Measurements from ENCODE around the gene TAF13.
A peak's percentile ranks its signal among the peaks of the same experiment; 100 is the strongest.
"Not testable (repeated sequence)": the region's sequence is repeated elsewhere in the genome, so short reads cannot be mapped to it uniquely, and the experiment has no call there.

The TAF13 gene

DNA sequence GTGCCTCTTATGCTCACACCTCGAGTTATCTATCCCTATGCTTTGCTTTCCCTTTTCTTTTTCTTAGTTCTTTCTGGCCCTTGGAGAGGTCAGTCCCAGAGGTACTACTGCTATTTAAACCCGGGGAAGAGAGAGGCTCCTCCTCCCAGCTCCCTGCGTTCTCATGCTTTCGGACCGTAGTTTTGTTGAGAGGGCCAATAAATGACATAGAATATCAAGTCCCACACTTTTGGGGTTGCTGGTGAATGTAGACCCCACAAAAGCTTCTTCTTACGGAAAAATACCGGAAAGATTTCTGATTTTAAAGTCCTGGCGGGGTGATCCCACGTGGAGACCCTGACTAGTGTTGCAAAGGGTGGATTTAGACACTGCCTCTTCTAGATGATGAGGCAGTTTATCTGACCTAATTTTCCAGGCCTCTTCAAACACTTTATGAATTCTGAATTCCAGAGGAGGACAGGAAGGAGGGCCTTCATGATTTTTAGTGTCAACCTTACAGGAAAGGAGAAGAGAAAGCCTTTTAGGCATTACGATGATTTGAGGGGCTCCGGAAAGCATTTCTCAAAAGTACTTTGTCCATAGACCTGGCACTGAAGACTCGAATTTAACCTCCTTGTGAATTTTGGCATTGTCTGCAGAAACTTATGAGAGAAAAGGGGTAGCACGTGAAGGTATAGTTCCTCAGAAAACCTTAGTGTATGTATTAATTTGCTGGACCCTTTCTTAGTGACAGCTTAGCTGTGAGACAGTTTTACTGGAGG lies 15.5 kb upstream of the TAF13 start:
- DNase-seq = no peak

DNA sequence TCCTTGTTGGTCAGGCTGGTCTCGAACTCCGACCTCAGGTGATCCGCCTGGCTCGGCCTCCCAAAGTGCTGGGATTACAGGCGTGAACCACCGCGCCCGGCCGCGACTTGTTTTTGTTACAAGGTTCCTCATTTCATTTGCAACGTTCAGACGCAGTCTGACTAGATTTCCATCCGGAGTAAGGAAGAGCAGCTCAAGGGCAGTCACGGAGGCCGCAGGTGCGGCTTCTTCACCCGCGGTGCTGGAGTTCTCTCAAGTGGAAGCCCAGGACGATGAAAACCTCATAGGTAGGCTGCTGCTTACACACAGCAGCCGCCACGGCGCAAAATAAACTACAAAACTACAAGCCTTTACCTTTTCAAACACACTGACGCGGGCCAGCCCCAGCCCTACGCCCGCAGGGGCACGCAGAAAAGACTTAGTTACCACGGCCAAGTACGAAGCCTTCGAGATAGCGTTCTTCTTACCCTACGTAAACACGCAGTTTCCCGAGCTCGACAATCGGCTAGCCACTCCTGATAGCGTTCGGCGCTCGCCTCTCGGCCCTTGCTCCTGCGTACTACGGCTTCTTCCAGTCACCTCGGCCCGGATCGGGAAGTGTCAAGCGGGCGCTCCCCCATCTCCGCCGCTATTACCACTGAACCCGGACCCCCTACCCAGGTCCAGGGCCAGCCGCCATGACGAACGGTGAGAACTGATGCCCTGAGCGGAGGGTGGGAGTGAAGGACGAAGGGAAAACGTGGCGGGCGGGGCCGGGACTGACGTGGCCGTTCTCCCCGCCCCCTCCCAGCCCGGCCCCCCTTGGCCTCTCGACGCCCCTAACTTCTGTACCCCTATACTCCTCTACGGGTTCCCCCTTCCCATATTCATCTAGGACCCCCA lies 14.6 kb upstream of the TAF13 start, which contains the start of gene TMEM167B:
TMEM167B (plus strand) TSS at position 569 of the 882 bp plus-strand sequence; CDS start at position 678, 109 bp downstream.
- DNase-seq = peak; percentile 55

DNA sequence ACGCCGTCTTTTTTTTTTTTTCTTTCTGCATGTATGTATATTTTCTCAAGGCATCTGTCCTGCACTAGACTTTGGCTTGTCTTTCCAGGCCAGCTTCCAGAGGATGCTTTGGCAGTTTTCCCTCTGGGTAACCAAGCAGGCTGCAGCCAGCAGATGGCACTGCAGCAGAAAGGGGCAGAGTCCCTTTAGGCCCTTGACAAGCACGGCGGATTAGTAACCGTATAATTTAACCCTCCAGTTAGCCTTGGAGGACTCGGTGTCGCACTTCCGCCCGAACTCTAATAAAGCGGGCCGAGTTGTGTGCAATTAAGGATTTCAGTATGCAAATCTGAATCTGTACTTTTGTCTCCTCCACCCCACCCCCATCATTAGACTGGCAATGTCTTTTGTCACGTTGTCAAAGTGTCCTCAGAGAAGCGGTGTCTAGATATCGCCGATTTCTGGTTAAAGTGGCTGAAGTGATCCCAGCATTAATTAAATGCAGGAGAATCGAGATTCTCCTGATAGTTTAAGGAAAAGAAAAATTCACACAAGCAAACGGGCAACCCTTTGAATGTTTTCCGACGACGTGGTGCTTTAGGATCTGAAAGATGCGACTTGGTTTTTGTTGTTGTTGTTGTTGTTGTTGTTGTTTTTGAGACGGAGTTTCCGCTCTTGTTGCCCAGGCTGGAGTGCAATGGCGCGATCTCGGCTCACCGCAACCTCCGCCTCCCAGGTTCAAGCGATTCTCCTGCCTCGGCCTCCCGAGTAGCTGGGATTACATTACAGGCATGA lies 13.6 kb upstream of the TAF13 start:
- peak; percentile 35 for DNase-seq

DNA sequence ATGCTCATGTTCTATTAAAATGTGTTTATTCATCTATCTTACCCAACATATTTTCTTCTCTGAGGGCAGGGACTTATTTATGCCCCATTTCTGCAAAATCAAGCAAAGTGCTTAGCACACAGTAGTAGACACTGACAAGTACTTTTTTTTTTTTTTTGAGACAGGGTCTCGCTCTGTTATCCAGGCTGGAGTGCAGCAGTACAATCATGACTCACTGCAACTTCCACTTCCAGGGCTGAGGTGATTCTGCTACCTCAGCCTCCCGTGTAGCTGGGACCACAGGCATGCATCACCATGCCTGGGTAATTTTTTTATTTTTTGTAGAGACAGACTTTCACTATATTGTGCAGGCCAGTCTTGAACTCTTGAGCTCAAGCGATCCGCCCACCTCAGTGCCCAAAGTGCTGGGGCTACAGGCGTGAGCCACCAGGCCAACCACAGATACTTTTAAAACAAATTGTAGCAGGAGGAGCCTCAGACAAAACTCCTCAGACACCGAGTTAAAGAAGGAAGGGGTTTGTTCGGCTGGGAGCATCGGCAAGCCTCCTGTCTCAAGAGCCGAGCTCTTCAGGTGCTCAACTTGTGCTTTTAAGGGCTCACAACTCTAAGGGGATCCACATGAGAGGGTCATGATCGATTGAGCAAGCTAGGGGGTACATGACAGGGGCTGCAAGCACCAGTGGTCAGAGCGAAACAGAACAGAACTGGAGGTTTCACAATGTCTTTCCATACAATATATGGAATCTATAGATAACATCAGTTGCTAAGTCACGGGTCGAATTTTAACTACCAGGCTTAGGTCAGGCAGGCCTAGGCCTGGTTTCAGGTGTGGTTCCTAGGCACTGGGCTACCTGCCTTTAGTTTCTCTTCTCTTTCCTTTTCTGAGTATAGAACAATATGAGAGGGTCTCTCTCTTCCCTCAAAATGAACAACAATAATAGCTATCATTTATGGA lies 9.0 kb upstream of the TAF13 start:
- DNase-seq = no peak

DNA sequence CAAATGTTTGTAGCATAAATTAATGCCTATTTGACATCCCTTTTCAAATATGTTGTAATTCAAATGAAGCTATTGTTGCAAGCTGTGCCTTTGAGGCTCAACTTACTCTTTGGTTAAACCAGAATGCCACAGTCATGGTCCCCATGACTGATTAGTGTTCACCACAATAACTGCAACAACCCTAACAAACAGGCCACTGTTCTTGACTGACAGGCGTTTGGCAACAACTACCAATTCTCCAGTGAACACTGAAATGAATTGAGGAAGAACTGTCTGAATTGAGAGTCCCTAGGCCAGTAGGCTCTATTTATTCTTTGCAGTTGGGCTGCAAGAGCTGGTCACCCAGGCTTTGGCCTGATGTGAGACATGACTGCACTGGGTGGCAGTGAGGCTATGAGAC lies 8.1 kb upstream of the TAF13 start:
- no peak for DNase-seq

DNA sequence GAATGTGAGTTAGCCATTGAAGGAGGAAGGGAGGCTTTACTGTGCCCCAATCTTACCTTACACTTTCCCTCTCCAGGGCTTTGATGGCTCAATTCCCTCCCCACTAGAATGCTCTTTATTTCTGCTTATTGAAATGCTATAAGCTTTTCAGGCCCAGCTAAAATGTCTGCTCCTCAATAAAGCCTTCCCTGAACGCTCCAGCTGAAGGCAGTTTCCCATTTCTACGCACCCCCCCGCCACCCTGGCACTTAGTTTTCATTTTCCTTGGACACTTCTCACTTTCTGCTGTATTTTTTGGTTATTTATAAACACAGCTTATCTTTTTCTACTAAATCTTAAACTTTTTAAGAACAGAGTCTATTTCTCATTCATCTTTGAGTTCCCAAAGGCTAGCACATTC lies 7.7 kb upstream of the TAF13 start:
- no peak for DNase-seq

DNA sequence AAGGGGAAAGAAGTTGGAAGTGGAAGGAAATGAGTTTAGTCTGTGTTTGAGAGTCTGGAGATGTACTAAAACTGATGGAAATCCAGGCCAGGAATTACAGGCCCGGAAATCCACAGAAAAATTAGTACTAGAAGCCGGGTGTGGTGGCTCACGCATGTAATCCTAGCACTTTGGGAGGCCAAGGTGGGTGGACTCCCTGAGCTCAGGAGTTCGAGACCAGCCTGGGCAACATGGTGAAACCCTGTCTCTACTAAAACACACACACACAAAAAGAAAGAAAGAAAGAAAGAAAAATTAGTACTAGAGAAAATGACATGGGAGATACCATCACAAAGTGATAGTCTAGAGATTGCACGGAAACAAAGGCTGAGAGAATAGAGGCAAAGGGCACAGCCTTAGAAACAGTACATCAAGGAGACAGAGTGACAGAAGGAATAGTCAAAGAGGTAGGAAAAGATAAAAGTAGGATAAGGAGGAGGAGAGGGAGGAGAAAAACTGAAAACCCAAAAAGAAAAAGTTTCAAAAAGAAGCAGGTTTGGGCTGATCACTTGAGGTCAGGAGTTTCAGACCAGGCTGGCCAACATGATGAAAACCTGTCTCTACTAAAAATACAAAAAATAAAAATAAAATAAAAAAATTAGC lies 4.8 kb upstream of the TAF13 start:
- no peak for DNase-seq

DNA sequence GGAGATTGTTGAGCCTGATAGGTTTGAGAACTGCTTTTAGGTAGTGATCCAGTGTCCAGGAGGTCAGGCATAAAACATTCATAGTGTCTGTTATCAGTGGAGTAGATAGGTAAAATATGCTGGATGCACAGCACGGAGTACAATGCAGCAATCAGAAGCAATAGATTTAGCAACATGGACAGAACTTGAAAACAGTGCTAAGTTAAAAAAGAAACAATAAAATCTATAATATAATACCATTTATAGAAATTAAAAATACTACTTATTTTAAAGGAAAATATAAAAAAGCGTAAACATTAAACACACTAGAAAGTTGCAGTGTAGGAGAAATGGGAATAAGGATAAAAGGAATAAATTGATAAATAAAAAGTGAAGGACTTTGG lies 3.4 kb upstream of the TAF13 start:
- DNase-seq = no peak

DNA sequence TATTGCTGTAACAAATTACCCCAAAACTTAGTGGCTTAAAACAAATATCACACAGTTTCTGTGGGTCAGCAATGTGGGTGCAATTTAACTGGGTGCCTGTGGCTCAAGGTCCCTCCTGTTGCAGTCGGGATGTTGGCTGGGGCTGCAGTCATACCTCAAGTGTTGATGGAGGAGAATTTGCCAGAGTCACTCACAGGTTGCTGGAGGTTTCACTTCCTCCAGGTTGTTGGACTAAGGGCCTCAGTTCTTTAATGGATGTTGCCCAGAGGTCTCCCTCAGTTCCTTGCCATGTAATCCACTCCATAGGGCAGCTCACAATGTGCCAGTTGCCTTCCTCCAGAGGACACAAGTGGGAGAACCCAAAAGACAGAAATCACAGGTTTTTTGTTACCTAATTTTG lies 2.5 kb upstream of the TAF13 start:
- DNase-seq = no peak

DNA sequence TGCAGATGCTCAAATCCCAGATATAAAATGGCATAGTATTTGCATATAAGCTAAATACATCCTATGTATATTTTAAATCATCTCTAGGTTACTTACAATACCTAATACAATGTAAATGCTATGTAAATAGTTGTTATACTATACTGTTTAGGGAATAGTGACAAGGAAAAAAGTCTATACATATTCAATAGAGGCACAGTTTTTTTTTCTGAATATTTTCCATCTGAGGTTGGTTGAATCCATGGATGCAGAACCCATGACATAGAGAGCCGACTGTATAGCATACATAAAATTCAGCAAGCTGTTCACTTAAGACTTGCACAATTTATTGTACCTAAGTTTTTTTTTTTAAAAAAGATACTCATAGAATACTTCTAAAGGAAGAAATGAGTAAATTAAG lies 6.5 kb downstream of the TAF13 start:
- no peak for DNase-seq

DNA sequence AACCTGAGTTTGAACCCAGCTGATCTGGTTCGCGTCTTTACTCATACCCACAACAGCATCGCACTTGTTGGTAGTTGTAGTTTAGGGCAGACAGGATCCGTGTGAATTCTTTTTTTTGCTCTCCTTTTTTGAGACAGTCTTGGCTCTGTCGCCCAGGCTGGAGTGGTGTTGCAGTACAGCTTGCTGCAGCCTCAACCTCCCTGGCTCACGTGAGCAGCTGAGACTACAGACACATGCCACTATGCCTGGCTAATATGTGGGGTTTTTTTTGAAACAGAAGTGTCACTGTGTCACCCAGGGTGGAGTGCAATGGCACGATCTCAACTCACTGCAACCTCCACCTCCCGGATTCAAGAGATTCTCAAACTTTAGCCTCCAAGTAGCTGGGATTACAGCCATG lies 7.9 kb downstream of the TAF13 start:
- no peak for DNase-seq

DNA sequence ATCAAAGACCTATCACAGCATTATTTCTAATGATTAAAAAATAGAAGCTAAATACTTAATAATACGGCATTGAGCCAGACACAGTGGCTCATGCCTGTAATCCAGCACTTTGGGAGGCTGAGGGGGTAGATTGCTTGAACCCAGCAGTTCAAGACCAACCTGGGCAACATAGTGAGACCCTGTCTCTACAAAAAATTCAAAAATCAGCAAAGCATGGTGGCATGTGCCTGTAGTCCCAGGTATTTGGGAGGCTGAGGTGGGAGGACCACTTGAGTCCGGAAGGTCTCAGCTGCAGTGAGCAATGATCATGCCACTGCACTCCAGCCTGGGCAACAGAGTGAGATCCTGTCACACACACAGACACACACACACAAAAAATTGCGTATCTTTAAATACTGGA lies 10.7 kb downstream of the TAF13 start:
- DNase-seq = no peak

DNA sequence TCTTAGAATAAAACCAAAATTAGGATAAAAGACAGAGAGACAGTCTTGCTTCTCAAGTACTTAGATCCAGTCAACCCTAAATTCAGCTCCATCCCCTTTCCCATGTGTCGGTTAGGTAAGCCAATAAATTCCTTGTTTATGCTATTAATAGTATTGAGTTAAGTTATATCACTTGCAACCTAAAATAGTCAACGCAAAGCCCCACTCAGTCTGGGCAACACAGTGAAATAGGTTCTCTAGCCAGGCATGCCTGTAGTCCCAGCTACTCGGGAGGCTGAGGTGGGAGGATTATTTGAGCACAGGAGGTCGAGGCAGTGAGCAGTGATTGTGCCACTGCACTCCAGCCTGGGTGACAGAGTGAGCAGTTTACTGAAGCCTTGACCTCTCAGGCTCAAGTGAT lies 14.6 kb downstream of the TAF13 start:
- no peak for DNase-seq

DNA sequence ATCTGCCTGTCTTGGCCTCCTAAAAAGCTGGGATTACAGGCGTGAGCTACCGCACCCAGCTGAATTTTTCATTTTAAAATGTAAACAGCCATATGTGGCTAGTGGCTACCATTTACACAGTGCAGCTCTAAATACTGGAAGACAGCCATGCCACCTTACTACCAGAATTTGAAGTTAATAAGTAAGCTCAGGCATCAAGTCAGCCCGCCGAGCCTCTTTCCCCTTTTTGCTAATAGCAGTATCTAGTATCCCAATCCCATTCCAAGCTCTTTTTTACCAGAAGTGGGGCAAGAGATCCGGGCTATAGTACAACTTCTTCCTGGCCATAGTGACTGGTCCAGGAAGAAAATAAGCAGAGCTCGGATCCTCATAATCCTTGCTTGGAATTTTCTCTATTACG lies 15.1 kb downstream of the TAF13 start:
- DNase-seq = no peak

DNA sequence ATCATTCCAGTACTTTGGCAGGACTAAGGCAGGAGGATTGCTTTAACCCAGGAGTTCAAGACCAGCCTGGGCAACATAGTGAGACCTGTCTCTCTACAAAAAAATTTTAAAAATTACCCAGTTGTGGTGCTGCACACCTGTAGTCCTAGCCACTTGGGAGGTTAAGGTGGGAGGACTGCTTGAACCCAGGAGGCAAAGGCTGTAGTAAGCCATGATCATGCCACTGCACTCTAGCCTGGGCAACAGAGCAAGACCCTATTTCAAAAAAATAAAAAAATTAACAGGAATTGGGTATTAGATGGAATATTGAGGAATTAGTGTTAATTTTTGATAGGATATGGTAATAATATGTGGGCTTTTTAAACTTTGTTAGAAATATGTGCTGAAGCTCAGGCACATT lies 16.8 kb downstream of the TAF13 start:
- no peak for DNase-seq

DNA sequence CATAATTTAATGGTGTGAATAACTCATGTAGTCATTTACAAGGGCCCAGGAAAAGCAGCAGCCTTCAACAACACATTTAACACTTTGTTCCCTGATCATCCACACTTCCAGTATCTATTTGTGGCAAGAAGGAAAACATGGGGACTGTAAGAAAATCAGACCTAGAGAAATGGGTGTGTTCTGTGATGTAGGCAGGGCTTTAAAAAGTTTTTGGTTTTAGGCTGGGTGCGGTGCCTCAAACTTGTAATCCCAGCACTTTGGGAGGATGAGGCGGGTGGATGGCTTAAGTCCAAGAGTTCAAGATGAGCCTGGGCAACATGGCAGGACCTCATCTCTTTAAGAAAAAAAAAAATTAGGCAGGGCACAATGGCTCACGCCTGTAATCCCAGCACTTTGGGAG lies 19.7 kb downstream of the TAF13 start:
- DNase-seq = no peak

DNA sequence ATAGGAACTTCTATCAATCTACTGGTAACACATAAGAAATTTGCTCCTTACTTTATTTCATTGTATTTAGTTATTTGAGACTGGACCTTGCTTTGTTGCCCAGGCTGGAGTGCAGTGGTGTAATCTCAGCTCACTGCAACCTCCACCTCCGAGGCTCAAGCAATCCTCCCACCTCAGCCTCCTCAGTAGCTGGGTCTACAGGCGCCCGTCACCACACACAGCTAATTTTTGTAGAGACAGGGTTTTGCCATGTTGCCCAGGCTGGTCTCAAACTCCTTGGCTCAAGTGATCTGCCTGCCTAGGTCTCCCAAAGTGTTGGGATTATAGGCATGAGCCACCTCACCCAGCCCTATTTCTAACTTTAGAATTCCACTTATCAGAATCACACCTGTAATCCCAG lies 23.7 kb downstream of the TAF13 start:
- not testable (repeated sequence) for DNase-seq

DNA sequence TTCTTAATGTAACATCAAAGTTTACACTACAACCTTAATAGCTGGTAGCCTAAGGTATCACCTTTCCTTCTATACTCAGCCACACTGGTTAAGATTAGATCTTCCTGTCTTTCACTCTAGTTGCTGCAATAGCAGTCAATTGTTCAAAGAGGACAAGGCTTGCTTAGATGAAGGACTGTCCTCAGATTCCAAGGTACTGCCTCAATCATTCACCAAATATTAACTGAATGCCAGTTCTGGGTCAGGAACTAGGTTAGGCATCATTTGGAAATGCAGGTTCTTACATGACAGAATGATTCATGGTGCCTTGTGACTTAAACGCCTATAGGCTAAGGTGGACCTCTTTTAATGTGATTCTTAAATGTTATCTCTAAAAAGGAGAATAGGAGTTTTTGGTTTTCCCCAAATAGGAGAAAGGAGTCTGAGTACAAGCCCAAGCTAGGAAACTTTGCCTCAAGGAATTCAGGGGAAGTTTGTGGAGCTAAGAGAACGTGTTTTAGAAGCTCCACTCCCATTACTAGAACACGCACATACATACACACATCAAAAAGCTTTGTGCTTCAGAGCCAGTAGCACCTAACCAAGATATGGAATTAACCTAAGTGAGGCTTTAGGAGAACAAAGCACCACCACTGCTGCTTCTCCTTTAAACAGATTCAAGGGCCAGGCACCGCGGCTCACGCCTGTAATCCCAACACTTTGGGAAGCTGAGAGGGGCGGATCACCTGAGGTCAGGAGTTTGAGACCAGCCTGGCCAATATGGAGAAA lies 25.4 kb downstream of the TAF13 start:
- no peak for DNase-seq

DNA sequence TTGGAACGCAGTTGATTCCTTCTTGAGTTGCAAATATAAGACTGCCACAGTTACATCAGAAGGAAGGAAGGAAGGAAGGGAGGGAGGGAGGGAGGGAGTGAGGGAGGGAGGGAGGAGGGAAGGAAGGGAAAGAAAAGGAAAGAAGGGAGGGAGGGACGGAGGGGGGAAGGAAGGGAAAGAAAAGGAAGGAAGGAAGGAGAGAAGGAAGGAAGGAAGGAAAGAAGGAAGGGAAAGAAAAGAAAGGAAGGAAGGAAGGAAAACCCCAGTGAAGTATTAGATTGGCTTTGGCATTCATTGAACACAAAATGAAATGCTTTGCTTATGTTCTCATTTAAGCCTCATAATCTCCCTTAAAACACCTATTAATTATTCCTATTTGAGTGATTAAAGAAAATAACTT lies 27.5 kb downstream of the TAF13 start:
- no peak for DNase-seq

DNA sequence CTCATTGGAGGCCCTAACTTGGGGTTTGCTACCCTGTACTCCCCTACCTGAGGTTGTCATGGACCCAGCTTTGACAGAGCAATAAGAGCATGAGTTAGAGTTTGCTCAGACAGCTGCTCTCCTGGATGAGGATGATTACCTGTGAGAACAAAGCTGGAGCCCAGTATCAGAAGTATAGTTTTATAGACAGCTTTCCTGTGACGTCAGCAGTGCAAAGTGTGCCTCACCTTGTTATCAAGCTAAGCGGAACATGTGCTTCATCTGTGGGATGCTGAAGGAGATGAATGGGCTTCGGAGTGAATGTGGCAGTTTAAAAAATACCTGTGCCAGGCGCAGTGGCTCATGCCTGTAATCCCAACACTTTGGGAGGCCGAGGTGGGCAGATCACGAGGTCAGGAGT lies 28.5 kb downstream of the TAF13 start:
- DNase-seq = no peak

DNA sequence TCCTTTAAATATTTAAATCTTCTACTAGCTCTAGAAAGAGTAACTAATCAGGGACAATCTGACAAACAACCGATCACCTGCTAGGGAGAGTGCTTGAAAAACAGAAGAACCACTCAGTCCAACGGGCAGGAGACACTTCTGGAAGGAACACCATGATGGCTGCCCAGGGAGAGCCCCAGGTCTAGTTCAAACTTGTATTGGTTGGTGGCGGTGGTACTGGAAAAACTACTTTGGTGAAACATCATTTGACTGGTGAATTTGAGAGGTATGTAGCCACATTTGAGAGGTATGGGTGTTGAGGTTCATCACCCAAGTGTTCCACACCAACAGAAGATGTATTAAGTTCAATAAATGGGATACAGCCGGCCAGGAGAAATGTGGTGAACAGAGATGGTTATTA lies 29.1 kb downstream of the TAF13 start:
- no peak for DNase-seq
